ENCODE data around the gene GGTLC3.
"Not testable (repeated sequence)": the region's sequence is repeated elsewhere in the genome, so short reads cannot be mapped to it uniquely, and the experiment has no call there.

Gene GGTLC3

DNA sequence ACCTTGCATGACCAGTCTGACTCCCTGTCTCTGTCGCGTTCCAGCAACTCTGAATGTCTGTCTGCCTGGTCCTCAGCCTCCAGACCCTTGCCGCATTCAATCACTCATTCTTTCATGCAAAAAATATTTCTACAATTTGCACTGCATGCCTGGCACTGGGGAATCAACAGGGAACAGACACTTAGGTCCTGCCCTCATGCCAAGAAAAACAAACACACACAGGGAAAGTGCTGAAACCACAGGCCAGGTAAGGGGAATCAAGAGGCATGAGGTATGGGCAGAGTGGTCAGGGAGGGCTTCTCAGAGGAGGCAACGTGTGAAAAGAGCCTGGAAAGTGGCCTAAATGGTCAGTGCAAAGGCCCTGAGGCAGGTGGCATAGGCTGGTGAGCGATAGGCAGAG, at the start of gene GGTLC3:
TSS of gene GGTLC3 (minus strand) at position 101 of the 400 bp plus-strand sequence. CDS start 264 bp downstream, outside the sequence.
- not testable (repeated sequence) for DNase-seq

GRCh38 chr22:18560099-18560974, 42.4 kb upstream of the GGTLC3 start:
- DNase-seq, result not testable (repeated sequence)

DNA sequence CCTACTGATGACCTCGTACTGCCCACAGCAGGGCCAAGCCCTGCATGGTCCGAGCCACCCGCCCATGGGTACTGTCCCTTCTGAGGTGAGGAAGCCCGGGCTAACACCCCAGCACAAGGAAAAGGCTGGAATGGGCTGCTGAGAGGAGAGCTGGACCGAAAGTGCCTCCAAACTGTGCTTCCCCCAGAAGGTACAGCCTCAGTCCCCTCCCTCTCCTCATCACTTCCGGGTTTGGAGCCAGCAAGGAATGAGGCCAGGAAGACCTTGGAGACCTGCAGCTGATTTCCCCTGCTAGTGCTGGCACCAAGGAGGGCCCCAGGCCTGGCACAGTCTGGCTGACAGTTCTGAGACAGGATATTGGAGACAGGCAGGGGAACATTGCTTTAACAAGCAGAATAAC, 41.0 kb upstream of the GGTLC3 start:
- not testable (repeated sequence) for DNase-seq

- not testable (repeated sequence) for DNase-seq
Observed at GRCh38 chr22:18558516-18558915, 40.6 kb upstream of the GGTLC3 start.

DNA sequence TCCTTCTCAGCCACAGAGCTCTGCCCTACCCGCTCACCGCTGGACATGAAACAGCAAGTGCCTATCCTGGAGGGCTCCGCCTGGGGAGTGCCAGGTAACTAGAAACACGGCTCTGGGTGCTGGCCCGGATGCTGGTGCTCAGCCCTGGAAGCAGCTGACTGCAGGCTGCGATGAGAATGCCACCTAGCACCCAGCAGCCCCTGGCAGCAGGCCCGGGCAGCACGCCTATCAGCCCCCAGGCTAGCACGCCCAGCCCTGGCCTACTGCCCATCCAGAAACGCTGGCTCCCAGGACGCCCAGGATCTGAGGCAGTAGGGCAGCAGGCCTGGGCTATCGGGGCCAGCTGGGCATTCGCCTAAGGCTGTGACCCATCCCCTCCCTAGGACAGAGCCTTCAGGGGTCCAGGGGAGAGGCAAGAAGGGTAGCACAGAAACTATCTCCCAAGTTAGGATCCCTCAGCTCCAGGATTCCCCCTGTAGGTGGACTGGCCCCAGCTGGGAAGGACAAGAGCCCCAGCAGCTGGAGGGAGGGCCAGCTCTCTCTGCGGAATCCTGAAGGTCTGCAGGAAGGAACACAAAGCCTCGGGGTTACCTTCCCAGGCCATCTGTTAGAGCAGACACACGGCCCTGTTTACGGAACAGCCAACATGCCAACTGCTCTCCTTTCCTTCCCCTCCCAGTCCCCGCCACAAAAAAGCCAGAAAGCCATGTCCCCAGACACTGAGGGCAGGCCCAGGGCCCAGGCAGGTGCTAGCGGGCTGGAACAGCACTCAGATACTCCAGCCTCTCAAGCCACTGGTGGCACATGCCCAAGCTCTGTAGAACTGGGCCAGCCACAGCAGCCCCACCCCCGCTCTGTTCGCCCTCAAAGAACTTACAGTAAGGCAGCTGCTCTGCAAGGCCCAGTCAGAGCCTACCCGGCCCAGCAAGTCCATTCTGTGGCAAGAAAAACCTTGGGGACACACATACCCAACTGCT, 36.6 kb upstream of the GGTLC3 start:
- not testable (repeated sequence) for DNase-seq

- DNase-seq, result not testable (repeated sequence)
Observed at GRCh38 chr22:18552839-18553597, 35.1 kb upstream of the GGTLC3 start.

GRCh38 chr22:18551046-18551445, 33.1 kb upstream of the GGTLC3 start:
- not testable (repeated sequence) for DNase-seq

- DNase-seq, result not testable (repeated sequence)
Observed at GRCh38 chr22:18549458-18550179, 31.7 kb upstream of the GGTLC3 start.

- DNase-seq, result not testable (repeated sequence)
Observed at GRCh38 chr22:18544615-18545014, 26.7 kb upstream of the GGTLC3 start.

GRCh38 chr22:18543400-18543799, 25.4 kb upstream of the GGTLC3 start:
- DNase-seq, result not testable (repeated sequence)

DNA sequence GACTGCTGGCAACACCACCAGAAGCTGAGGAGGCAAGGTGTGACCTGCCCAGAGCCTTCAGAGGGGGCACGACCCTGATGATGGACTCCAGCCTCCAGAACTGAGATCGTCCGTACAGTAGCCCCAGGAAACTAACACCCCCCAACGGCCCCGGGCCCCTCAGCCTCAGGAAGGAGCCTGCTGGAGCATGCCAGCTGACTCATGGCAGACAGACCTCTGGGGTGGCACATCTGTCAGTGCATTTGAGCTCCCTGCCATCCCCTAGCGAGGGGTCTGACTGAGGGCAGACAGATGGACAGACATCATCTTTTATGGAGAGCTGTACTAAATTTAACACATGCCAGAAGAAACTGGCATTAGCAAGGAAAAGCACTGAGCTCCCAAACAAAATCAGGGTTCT, 22.0 kb upstream of the GGTLC3 start:
- DNase-seq, result not testable (repeated sequence)

GRCh38 chr22:18534315-18534714, 16.4 kb upstream of the GGTLC3 start:
- DNase-seq, result not testable (repeated sequence)

DNA sequence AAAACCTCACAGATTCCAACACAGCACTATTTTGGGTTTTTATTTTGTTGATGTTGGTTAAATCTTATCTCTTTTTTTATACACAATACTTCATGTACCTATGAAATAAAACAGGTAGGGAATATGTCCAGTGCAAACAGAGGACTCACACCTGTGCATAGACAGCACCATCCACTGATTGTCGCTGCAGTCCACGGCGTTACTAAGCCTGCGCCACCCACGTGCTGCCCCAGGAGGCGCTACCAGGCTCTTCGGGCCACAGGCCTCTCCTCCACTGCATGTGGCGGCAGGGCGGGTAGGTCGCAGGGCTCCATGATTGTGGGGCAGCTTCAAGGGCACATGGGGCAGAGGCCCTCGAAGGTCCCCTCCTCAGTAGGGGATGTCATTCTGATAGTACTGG, 15.7 kb upstream of the GGTLC3 start:
- DNase-seq, result not testable (repeated sequence)

DNA sequence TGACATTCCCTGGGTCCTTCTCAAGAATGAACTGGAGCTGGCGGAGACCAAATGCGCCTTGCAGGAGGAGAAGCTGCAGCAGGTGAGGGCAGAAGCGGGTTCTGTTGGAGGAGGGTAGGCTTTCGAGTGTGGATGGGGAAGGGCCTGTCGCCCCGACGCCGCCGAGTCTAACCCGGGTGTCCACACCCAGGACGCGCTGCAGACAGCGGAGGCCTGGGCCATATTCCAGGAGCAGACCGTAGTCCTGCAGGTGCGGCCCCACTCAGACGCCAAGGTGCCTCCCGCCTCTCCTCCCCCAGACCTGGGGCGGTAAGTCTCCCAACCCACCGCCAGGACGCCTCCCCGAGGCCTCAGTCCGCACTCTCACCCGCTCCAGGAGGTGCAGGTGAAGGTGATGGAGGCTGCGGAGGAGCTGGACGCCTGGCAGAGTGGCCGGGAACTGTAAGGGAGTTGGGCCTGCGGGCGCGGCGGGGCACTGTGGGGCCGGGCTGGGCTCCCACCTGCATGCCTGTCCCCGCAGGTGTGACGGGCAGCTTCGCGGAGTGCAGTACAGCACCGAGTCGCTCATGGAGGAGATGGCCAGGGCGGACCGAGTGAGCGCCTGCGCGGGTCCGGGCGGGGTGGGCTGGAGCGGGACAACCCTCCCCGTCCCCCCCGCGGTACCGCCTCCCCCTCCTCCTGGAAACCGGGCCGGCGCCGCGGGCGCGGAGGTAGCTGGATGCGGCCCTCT, 11.6 kb upstream of the GGTLC3 start:
- DNase-seq, result not testable (repeated sequence)

DNA sequence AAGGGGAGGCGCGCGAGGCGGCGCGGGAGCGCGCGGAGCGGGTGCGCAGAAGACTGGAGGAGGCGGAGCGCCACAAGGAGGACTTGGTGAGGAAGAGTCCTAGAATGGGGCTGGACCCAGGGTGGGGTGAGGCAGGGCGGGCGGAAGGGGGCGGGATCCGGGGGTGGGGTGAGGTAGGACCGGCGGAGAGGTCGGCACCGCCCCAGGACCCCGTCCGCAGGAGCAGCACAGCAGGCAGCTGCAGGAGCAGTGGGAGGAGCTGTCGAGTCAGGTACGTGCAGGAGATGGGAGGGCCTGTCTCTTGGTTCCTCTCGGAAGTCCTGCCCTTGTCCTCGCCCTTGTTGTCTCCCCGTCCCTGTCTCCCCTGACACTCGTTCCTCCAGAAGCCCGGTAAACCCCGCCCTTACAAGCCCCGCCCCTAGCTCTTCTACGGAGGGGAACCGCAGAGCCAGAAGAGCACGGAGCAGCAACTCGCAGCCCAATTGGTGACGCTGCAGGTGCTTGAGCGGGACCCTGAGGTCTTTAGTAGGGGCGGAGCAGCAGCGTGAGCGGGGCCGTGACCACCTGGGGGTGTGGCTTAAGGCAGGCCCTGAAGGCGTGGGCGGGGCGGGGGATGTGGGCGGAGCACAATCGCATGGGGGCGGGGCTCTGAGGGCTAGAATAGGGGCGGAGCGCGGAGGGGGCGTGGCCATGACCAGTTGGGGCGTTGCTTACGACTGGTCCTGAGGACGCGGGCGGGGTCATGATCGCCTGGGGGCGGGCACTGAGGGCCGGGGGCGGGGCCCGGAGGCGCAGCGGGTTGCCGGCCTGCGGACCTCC, 10.8 kb upstream of the GGTLC3 start:
- not testable (repeated sequence) for DNase-seq

DNA sequence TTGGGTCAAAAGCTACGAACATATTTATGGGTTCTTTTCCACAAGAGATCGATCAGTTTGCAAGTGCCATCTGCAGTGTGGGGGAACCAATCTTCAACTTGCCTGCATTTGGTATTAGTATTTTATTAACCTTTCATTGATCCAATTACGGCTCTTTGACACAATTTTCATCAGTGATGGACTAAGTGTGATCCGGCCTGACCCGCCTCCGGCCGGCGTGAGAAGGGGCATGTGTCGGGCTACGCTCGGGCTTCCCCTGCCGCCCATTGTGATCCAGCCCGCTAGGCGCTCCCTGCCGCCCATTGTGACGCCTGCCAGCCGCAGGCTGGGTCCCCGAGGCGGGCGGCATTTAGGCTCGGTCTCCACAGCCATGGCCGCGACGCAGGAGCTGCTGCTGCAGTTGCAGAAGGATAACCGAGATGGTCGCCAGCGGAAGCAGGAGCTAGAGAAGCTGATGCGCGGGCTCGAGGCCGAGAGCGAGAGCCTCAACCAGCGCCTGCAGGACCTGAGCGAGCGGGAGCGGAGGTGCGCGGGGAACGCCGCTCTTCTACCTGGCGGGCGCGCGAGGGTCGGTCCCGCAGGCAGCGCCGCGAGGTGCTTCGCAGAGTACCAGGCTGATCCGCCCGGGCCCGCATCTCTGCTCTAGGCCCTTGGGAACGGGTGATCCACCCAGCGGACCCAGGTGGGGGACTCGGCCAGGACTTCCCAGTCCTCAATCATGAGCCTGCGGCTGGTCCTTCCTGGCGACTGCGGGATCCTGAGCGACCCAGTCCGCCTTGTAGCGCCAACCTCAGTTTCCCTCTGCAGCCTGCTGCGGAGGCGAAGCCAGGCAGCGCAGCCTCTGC, 10.0 kb upstream of the GGTLC3 start, which contains the start of gene TMEM191B:
TSS of gene TMEM191B (plus strand) at position 51 of the 845 bp plus-strand sequence. CDS start at position 230, 179 bp downstream.
- not testable (repeated sequence) for DNase-seq

GRCh38 chr22:18523328-18523727, 5.4 kb upstream of the GGTLC3 start:
- DNase-seq, result not testable (repeated sequence)

GRCh38 chr22:18522762-18523161, 4.8 kb upstream of the GGTLC3 start:
- DNase-seq, result not testable (repeated sequence)

- not testable (repeated sequence) for DNase-seq
Observed at GRCh38 chr22:18513454-18513853, 4.5 kb downstream of the GGTLC3 start.

All from NCI-H82 (cell line).